Neuronal stem cell (in vitro differentiated cells): Measurements from ENCODE around the gene ADAM8.
A peak's percentile ranks its signal among the peaks of the same experiment; 100 is the strongest.

Source experiments
- DNase-seq: peaks from one replicate; pipeline ENCODE4 v3.0.0-alpha.2; 2013; ENCODE audit warnings: low spot score
- H2AFZ ChIP-seq: one replicate; pipeline ENCODE4 v1.6.1; 2013; ENCODE audit warnings: mild to moderate bottlenecking, low read length, inconsistent platforms
- H2AK5ac ChIP-seq: 2 replicates; pipeline ENCODE4 v1.6.1; 2013; ENCODE audit warnings: low read depth, mild to moderate bottlenecking, inconsistent platforms, low read length, moderate library complexity, mixed read lengths
- H2BK120ac ChIP-seq: 2 replicates; pipeline ENCODE4 v1.6.1; 2013; ENCODE audit warnings: low read depth, mild to moderate bottlenecking, inconsistent platforms, low read length, moderate library complexity, mixed read lengths
- H2BK12ac ChIP-seq: one replicate; pipeline ENCODE4 v1.6.1; 2013; ENCODE audit warnings: low read length, inconsistent platforms
- H2BK15ac ChIP-seq: 2 replicates; pipeline ENCODE4 v1.6.1; 2013; ENCODE audit warnings: mild to moderate bottlenecking, low read length, inconsistent platforms, mixed read lengths
- H2BK5ac ChIP-seq: one replicate; pipeline ENCODE4 v1.6.1; 2013; ENCODE audit warnings: inconsistent platforms, mild to moderate bottlenecking, low read length, moderate library complexity
- H3K14ac ChIP-seq: one replicate; pipeline ENCODE4 v1.6.1; 2013; ENCODE audit warnings: low read length, inconsistent platforms
- H3K18ac ChIP-seq: 2 replicates; pipeline ENCODE4 v1.6.1; 2013; ENCODE audit warnings: low read length, inconsistent platforms
- H3K23ac ChIP-seq: 2 replicates; pipeline ENCODE4 v1.6.1; 2013; ENCODE audit warnings: low read depth, mild to moderate bottlenecking, mixed read lengths, low read length, inconsistent platforms; ENCODE audit not compliant: poor library complexity
- H3K27ac ChIP-seq: replicated peaks from 3 replicates; pipeline ENCODE4 v1.5.1; 2013; ENCODE audit warnings: low read length, inconsistent platforms
- H3K27me3 ChIP-seq, 3 experiments: 2 replicates each; pipeline ENCODE4 v1.6.1; 2013; ENCODE audit warnings: low read length in 3 of 3, mild to moderate bottlenecking in 2 of 3, inconsistent platforms in 1 of 3, low read depth in 1 of 3, mixed read lengths in 1 of 3, moderate library complexity in 1 of 3; ENCODE audit not compliant: control insufficient read depth in 3 of 3, insufficient read depth in 3 of 3
- H3K36me3 ChIP-seq, 2 donors: replicated peaks in 1 of 2; 2 replicates each; pipeline ENCODE4 v1.6.1; 2013; ENCODE audit warnings: low read length in 2 of 2; ENCODE audit not compliant: control insufficient read depth in 2 of 2, insufficient read depth in 2 of 2
- H3K4ac ChIP-seq: 2 replicates; pipeline ENCODE4 v1.6.1; 2013; ENCODE audit warnings: inconsistent platforms, mild to moderate bottlenecking, low read length, moderate library complexity
- H3K4me1 ChIP-seq, 2 donors: 1 replicate in 1 of 2; 2 replicates in 1 of 2; pipeline ENCODE4 v1.6.1; 2013; ENCODE audit warnings: low read length in 2 of 2, low read depth in 1 of 2; ENCODE audit not compliant: control insufficient read depth in 2 of 2, insufficient read depth in 1 of 2
- H3K4me2 ChIP-seq: one replicate; pipeline ENCODE4 v1.6.1; 2013; ENCODE audit warnings: mild to moderate bottlenecking, low read length, inconsistent platforms; ENCODE audit not compliant: insufficient read depth, poor library complexity, severe bottlenecking
- H3K4me3 ChIP-seq, 2 donors: 2 replicates each; pipeline ENCODE4 v1.5.1; 2013; ENCODE audit warnings: low read length in 2 of 2, mild to moderate bottlenecking in 2 of 2, inconsistent platforms in 1 of 2, moderate library complexity in 1 of 2
- H3K79me1 ChIP-seq: one replicate; pipeline ENCODE4 v1.6.1; 2013; ENCODE audit warnings: low read depth, mild to moderate bottlenecking, inconsistent platforms, low read length, moderate library complexity
- H3K9ac ChIP-seq: one replicate; pipeline ENCODE4 v1.6.1; 2013; ENCODE audit warnings: mild to moderate bottlenecking, low read depth, low read length, inconsistent platforms; ENCODE audit not compliant: poor library complexity
- H3K9me3 ChIP-seq, 2 donors: replicated peaks in 1 of 2; 2 replicates each; pipeline versions ENCODE3 to v1.6.1; 2013; ENCODE audit warnings: low read length in 2 of 2, mild to moderate bottlenecking in 2 of 2, inconsistent platforms in 1 of 2, low read depth in 1 of 2, mixed read lengths in 1 of 2, moderate library complexity in 1 of 2; ENCODE audit not compliant: control insufficient read depth in 2 of 2, insufficient read depth in 1 of 2
- H4K8ac ChIP-seq: one replicate; pipeline ENCODE4 v1.6.1; 2013; ENCODE audit warnings: low read depth, mild to moderate bottlenecking, inconsistent platforms, low read length, moderate library complexity
- H4K91ac ChIP-seq: one replicate; pipeline ENCODE4 v1.6.1; 2013; ENCODE audit warnings: low read length, low read depth, mild to moderate bottlenecking, inconsistent platforms; ENCODE audit not compliant: poor library complexity
- WGBS, 2 donors: extraction: QIAGEN DNeasy Blood & Tissue Kit; methylation state at CpG; one replicate each; pipeline ENCODE4 v1.1.7; 2013; ENCODE audit warnings: missing lambda C conversion rate in 2 of 2, mixed read lengths in 1 of 2; ENCODE audit not compliant: insufficient read length in 2 of 2, insufficient replicate concordance in 1 of 2; ENCODE audit errors: extremely low coverage in 2 of 2; 5-methylcytosine and 5-hydroxymethylcytosine counted together

The ADAM8 gene

GRCh38 chr10:133213641-133214467, 62.8 kb downstream of the ADAM8 start:
- Histone ChIP-seq H2BK12ac (no peak overlapping the region), H3K14ac (peak overlapping the region; percentile 94)
- no CpG with 5 or more reads among the region's 32 CpGs for WGBS, 2 donors

GRCh38 chr10:133212853-133213494, 63.7 kb downstream of the ADAM8 start:
- Histone ChIP-seq H3K27ac (no peak overlapping the region), H3K4me3 (no peak overlapping the region), H3K9me3 (peaks cover 0 to 9% of the 10 kb centered on the region in 2 donors), H3K4ac (no peak overlapping the region), H2BK12ac (peak overlapping the region; percentile 10), H2BK15ac (no peak overlapping the region), H2AK5ac (peak overlapping the region; percentile 68), H2BK5ac (no peak overlapping the region), H3K27me3 (peaks cover 0 to 6% (median 0%) of the 10 kb centered on the region in 3 experiments), H2AFZ (no peak overlapping the region), H2BK120ac (no peak overlapping the region), H3K14ac (peak overlapping the region; percentile 21), H3K36me3 (peaks cover 0 to 7% of the 10 kb centered on the region in 2 donors), H4K8ac (no peak overlapping the region), H4K91ac (no peak overlapping the region), H3K4me2 (peak overlapping the region; percentile 11), H3K4me1 (no peaks in the 10 kb centered on the region), H3K23ac (peak overlapping the region; percentile 37), H3K79me1 (peaks cover 1% of the 10 kb centered on the region), H3K9ac (peak overlapping the region; percentile 64), H3K18ac (peak overlapping the region; percentile 3)
- no peak for DNase-seq
- no CpG with 5 or more reads among the region's 20 CpGs for WGBS, 2 donors

More at GRCh38 chr10:133213641-133214467, 62.8 kb downstream of the ADAM8 start:
- H3K4me2 ChIP-seq: no peak overlapping the region
- peak overlapping the region; percentile 63 for H2BK120ac ChIP-seq
- peak overlapping the region; percentile 54 for H2AK5ac ChIP-seq
- peaks cover 0 to 9% (median 0%) of the 10 kb centered on the region in 3 experiments for H3K27me3 ChIP-seq
- peaks cover 0 to 5% of the 10 kb centered on the region in 2 donors for H3K36me3 ChIP-seq
- H3K9ac ChIP-seq: no peak overlapping the region
- H3K4me1 ChIP-seq: no peaks in the 10 kb centered on the region
- no peak overlapping the region for H2AFZ ChIP-seq
- H2BK15ac ChIP-seq: no peak overlapping the region
- no peak overlapping the region for H2BK5ac ChIP-seq
- no peak overlapping the region for H3K27ac ChIP-seq
- no peak overlapping the region for H4K8ac ChIP-seq
- no peak overlapping the region for H4K91ac ChIP-seq
- H3K23ac ChIP-seq: peak overlapping the region; percentile 17
- DNase-seq: no peak
- no peak overlapping the region for H3K4me3 ChIP-seq
- no peak overlapping the region for H3K4ac ChIP-seq
- peaks cover 1% of the 10 kb centered on the region for H3K79me1 ChIP-seq
- H3K18ac ChIP-seq: peak overlapping the region; percentile 35
- H3K9me3 ChIP-seq: peaks cover 0 to 7% of the 10 kb centered on the region in 2 donors
